DLD1 (cell line): ENCODE data around the gene CCM2.
"Not testable (repeated sequence)": the region's sequence is repeated elsewhere in the genome, so short reads cannot be mapped to it uniquely, and the experiment has no call there.

Source experiments
- in situ Hi-C: cut with HindIII; loops from 2 replicates; pipeline ENCODE4 v1.10.0; 2017; ENCODE audit warnings: low sequenced_read_pairs

Gene CCM2

DNA sequence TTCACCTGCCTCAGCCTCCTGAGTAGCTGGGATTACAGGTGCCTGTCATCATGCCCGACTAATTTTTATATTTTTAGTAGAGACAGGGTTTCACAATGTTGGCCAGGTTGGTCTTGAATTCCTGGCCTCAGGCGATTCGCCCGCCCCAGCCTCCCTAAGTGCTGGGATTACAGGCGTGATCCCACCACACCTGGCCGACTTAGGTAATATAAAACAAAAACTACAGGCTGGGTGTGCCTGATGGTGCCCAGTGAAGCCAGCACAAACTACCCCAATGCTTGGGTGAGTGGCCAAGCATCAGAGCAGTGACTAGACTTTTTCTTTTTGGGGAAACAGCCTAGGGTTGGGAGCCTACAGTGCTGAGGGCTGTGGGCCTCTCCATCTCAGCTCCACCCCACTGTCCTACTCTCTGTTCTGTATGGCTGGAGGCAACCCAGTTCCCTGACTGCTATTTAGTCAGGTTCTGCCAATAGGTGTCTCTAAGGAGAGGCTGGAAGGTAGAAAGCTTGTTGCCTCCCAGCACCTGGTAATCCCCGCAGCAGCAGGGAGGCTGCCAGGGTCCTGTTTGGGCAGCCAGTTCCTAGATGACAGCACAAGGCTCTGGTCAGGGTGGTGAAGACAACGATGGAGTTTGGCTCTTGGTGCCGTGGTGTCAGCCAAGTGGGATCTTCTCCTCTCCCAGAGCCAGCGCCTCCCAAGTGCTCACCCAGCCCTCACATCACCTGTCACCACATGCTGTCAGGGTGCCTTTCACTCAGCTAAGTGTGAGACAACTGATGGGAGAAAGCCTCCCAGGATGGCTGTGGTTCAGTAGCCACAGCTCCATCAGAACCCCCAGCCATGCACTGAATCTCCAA, 99.2 kb downstream of the CCM2 start:
- in situ Hi-C loops: no loop called here

DNA sequence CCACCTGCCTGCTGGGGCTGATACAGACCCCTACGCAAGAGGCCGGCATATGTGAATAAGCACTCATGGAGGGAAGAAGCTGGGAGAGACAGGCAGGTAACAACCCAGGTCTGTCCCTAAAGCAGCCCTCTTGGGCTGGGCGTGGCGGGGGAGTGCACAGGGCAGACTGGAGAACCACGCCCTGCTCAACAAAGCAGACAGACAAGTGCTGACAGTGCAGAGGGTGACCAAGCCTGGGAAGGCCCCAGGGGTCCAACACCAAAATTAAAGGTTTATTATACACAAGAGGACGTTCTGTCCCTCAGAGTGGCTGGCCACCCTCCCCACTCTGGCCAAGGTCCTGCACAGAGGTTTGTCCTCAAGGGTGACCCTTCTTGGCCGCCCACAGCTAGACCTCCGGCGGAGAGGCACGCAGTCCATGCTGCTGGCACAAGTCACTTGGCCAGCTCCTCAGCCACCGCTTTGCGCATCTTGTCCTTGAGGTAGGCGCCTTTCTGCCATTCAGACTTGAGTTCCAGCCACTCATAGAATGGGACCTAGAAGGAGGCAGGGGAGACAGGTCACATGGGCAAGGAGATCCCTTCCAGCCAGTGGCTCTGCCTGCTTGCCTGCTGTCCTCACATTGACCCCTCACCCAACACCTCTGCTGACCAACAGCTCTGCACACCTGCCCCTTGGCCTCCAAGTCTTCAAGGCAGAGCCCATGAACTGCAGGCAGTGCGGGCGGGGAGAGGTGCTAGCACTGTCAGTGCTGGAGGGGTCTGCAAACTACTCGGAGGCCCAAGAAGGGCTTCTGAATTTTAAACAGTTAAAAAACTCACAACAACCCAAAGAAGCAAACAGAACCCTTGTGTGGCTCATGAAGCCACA, 100.1 kb downstream of the CCM2 start:
- in situ Hi-C loops: no loop called here

DNA sequence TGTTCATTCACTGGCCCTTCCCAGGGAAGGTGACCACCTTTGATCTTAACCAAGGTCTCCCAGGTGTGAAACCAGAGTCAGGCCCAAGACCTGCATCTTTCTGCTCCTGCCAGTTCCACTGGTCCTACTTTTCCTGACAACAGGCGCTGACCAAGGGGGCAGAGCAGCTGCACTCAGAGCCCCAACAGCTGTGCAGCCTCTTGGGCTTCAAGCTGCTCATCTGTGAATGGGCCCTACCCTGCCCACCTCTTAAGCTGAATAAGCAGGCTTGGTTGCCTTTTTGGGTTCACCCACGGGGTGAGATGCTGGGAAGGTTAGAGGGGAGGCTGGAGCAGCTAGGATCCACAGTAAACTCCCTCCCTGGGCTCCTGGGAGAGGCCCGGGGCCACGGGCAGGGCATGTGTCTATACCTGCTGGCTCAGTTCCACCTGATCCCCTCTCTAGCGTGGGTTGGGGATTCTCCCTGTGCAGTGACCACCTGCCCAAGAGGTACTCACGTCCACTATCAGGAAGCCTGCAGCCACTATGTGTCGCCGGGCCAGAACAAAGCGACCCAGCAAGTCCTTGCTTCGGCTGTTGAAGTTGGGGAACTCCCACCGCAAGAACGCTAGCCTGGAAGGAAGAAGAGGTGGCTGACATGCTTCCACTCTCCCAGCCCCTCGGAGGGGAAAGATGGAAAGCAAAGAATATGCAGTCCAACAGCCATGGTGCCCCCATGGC, 100.9 kb downstream of the CCM2 start:
- in situ Hi-C loops: no loop called here

- in situ Hi-C loops: no loop called here
Observed at GRCh38 chr7:45101748-45102147, 101.7 kb downstream of the CCM2 start.

- in situ Hi-C loops: no loop called here
Observed at GRCh38 chr7:45102785-45103712, 103.0 kb downstream of the CCM2 start.

DNA sequence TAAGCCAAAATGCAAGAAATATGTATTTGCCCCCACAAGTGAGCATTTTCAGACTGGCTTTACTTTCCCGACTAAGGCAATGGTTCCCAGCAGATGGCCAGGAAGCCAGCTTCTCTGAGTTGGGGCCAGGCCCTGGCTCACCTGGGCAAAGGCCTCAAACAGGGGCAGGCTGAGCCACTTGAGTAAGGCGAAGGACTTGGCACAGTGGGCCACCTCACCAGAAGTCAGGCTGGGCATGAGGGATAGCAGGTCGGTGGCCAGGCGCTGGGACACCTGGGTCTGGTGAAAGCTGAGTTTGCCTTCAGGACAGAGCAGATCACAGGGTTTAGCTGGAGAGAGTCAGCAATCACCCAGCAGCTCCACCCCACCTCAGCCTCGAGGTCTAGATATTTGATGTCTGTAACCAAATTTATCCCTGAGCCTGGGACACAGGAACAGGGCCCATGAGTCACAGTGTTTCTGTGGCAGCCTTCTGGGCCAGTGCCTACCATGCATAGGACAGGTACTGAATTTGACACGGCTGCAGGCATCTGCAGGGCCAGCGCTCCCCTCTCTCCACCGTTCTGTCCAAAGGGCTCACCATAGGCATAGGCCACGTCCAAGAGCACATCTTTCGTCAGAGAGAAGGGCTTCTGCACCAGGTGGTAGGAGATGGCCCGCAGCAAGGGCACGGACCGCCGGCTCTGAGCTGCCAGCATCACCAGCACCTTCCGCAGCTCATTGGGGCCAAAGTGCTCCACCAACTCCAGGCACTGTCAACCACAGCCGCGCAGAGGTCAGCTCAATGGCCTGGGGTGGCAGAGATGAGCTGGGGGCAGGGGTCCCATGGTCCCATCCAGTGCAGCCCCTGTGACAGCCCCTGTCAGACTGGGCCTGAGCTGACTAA, 104.2 kb downstream of the CCM2 start:
- in situ Hi-C loops: no loop called here

- in situ Hi-C loops: no loop called here
Observed at GRCh38 chr7:45104844-45105587, 105.0 kb downstream of the CCM2 start.

DNA sequence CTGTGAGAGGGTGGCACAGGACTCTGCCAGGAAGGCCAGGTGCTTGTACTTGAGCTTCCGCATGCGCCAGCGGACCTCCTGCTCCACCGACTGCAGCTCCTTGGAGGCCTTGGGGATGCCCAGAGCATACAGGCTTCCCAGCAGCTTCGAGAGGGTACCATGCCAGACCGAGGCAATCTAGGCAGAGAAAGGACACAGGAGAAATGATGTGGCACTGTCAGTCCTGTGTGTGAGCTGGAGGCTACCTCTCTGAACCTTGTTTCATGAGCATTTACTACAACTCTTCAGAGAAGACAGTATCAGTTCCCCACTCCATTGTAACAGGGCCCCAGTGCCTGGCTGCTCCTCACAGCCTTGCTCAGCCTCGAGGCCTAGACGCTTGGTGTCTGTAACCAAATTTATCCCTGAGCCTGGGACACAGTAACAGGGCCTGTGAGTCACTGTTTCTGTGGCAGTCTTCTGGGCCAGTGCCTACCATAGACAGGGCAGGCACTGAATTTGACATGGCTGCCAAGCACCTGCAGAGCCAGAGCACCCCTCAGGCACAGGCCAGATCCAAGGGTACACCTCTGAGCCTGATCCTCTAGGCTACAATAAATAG, 105.7 kb downstream of the CCM2 start:
- in situ Hi-C loops: no loop called here

- in situ Hi-C loops: no loop called here
Observed at GRCh38 chr7:45106820-45107219, 106.8 kb downstream of the CCM2 start.

DNA sequence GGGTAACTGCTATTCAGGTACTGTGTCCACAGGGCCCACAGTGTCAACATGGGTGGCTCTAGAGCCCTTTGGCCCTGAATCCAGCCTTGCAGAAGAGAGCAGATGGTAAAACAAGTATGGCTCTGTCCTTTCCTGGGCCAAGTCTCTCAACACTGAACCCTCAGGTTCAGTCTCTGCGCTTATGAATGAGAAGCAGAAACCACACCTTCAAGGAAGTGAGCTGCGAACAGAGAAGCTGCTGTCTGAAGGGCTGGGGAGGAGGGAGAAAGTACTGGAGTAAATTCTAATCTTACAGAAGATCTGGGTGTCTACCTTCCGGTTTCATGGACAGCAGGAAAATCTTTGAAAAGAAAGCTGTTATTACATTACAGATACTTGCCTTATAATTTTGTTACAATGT, 107.4 kb downstream of the CCM2 start:
- in situ Hi-C loops: no loop called here

DNA sequence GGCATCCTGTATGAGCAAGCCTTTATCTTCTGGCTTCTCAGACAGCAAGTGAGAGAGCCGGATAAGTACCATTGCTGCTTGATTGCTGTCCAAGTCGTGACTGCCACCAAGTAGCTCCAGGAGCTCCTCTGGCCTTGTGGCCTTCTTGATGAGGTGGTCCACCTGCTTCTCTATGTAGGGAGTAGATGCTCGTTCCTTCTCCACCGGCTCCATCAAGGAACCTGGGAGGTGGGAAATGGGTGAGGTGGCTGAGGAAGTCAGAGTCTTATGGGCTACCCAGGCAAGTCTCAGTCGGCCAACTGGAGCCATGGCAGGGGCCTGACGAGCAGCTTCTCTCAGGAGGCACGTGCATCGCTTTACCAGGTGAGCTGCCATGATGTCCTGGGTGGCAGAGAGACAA, 108.9 kb downstream of the CCM2 start:
- in situ Hi-C loops: no loop called here

GRCh38 chr7:45111298-45112223, 111.6 kb downstream of the CCM2 start, which contains the start of gene TBRG4:
Gene TBRG4 (minus strand): TSS chr7:45111697. CDS start chr7:45109237, 2,460 bp downstream.
- in situ Hi-C loops: no loop called here

DNA sequence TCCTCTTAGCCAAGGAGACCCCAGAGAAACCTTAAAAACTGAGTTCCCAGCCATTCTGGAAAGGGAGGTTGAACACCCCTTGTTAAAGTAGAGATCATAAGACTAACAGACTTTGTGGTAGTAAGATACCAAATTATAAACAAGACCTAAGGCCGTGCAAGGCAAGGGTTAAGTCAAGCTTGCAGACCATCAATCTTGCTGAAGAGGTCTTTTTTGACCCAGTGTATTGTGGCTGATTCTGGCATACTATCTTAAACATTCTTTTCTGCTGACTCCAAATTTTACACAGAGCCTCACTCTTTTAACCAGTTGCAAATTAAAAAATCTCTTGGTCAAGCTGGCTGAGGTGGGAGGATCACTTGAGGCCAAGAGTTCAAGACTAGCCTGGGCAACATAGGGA, 112.6 kb downstream of the CCM2 start:
- in situ Hi-C loops: no loop called here

- in situ Hi-C loops: not testable (repeated sequence)
Observed at GRCh38 chr7:45114257-45114656, 114.3 kb downstream of the CCM2 start.

GRCh38 chr7:45114926-45115325, 114.9 kb downstream of the CCM2 start:
- in situ Hi-C loops: no loop called here

- in situ Hi-C loops: no loop called here
Observed at GRCh38 chr7:45116048-45116447, 116.0 kb downstream of the CCM2 start.

DNA sequence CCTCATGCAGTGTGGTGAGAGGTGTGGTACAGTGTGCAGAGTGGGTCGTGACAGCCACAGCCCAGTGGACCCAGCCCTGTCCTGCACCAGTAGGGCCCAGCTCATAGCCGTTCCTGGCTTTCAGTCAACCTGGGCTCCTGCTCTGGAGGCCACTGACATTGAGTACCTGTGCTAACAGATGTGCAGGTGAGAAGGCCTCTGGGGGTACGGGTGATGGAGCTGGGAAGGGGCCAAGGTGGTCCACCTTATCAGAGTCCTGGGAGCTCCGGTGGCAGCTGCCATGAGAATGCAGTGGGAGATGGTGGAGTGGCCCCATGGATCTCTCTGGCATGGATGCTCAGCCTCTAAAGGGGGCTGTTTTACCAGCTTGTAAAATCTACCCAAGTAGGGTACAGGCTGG, 117.6 kb downstream of the CCM2 start:
- in situ Hi-C loops: no loop called here
